A673 (cell line): ENCODE measurements around the gene MYO19.

Experiments used
- EZH2 ChIP-seq: fragments of 200-600 bp; sonication (generic); IDR thresholded peaks from 2 replicates; pipeline ENCODE4 v1.6.1; 2017; ENCODE audit warnings: borderline replicate concordance, low read depth, mild to moderate bottlenecking, mixed read lengths, antibody characterized with exemption, low read length; ENCODE audit not compliant: poor library complexity, severe bottlenecking
- TF ChIP-seq, protein P1 (sequence below): fragments of 300-800, 200-600 bp; sonication (generic); conservative IDR thresholded peaks from 2 replicates; pipeline ENCODE4 v1.5.1; 2017; ENCODE audit warnings: low read depth, mild to moderate bottlenecking, antibody characterized with exemption, low read length, moderate library complexity, mixed read lengths

DNA sequence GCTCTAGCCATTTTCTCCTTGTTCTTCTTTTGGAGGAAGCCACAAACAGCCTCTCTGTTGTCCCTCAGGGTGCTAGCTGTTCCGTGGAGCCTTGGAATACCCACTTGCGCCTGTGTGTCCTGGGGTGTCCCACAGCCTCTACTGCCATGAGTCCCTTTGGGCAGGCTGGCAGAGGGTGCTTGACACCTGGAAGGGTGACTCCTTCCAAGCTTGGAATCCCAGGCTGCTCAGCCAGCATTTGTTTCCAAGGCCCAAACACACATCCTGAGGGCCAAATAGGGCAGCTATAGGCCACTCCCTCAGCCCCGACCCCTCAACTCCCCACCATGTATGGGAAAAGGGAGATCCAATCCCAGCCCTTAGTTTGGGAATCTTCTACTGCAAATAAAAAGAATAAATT, 33.3 kb downstream of the MYO19 start:
- TF ChIP-seq, protein P1, sequence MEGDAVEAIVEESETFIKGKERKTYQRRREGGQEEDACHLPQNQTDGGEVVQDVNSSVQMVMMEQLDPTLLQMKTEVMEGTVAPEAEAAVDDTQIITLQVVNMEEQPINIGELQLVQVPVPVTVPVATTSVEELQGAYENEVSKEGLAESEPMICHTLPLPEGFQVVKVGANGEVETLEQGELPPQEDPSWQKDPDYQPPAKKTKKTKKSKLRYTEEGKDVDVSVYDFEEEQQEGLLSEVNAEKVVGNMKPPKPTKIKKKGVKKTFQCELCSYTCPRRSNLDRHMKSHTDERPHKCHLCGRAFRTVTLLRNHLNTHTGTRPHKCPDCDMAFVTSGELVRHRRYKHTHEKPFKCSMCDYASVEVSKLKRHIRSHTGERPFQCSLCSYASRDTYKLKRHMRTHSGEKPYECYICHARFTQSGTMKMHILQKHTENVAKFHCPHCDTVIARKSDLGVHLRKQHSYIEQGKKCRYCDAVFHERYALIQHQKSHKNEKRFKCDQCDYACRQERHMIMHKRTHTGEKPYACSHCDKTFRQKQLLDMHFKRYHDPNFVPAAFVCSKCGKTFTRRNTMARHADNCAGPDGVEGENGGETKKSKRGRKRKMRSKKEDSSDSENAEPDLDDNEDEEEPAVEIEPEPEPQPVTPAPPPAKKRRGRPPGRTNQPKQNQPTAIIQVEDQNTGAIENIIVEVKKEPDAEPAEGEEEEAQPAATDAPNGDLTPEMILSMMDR = no peak
- no peak for TF ChIP-seq EZH2
